ENCODE data around the gene ULK3. TPM values are rescaled to one million over a fixed set of nuclear protein-coding genes. Genes with fewer than 3 reads are reported as not detected.

ULK3 gene
- total RNA-seq, 1 experiment from 2014 or later, result 15.3 TPM

Other genes starting within 250 kb of the ULK3 start
- gene CLK3, start 227.3 kb downstream of the ULK3 start, total RNA-seq (2014; rRNA removed; shearing (Covaris generic)), result 60.7 and 81.1 TPM in 2 replicates
- 4.7 and 9.8 TPM in 2 replicates for gene EDC3, start 147.1 kb downstream of the ULK3 start, total RNA-seq (2014; rRNA removed; shearing (Covaris generic))
- gene CYP1A1, start 117.6 kb downstream of the ULK3 start, total RNA-seq (2014; rRNA removed; shearing (Covaris generic)), result 1.4 and 3.3 TPM in 2 replicates
- not detected in 2 replicates for gene CYP1A2, start 94.3 kb downstream of the ULK3 start, total RNA-seq (2014; rRNA removed; shearing (Covaris generic))
- gene CSK, start 61.1 kb downstream of the ULK3 start, total RNA-seq (2014; rRNA removed; shearing (Covaris generic)), result 9.4 and 23.8 TPM in 2 replicates
- not detected in 2 replicates for gene LMAN1L, start 30.3 kb downstream of the ULK3 start, total RNA-seq (2014; rRNA removed; shearing (Covaris generic))
- gene CPLX3, start 16.5 kb downstream of the ULK3 start, total RNA-seq (2014; rRNA removed; shearing (Covaris generic)), result not detected in 2 replicates
- gene SCAMP2, start 30.2 kb upstream of the ULK3 start, total RNA-seq (2014; rRNA removed; shearing (Covaris generic)), result 41.5 and 60.0 TPM in 2 replicates
- 65.4 and 68.3 TPM in 2 replicates for gene MPI, start 46.9 kb upstream of the ULK3 start, total RNA-seq (2014; rRNA removed; shearing (Covaris generic))
- gene FAM219B, start 63.7 kb upstream of the ULK3 start, total RNA-seq (2014; rRNA removed; shearing (Covaris generic)), result 21.3 and 27.5 TPM in 2 replicates
- gene COX5A, start 94.9 kb upstream of the ULK3 start, total RNA-seq (2014; rRNA removed; shearing (Covaris generic)), result 120 and 144 TPM in 2 replicates
- 0.07 and 0.10 TPM in 2 replicates for gene RPP25, start 113.6 kb upstream of the ULK3 start, total RNA-seq (2014; rRNA removed; shearing (Covaris generic))
- 1.3 and 3.4 TPM in 2 replicates for gene SCAMP5, start 152.4 kb upstream of the ULK3 start, total RNA-seq (2014; rRNA removed; shearing (Covaris generic))
- 15.9 and 25.6 TPM in 2 replicates for gene PPCDC, start 180.4 kb upstream of the ULK3 start, total RNA-seq (2014; rRNA removed; shearing (Covaris generic))

Data from M059J (cell line).